Fibroblast of mammary gland (primary cell): ENCODE data around the gene DNAJC22.
"Not testable (repeated sequence)": the region's sequence is repeated elsewhere in the genome, so short reads cannot be mapped to it uniquely, and the experiment has no call there.

Source experiments
- DNase-seq: peaks from one replicate; pipeline ENCODE4 v3.0.0-alpha.2; 2010; ENCODE audit warnings: low read depth
- H3K4me3 ChIP-seq: 2 replicates; pipeline ENCODE4 v1.5.1; 2011; ENCODE audit warnings: low read depth, mild to moderate bottlenecking, low read length, moderate library complexity; ENCODE audit not compliant: control insufficient read depth
- TF ChIP-seq, protein P1 (sequence below): conservative IDR thresholded peaks from 2 replicates; pipeline ENCODE4 v1.5.1; 2011; ENCODE audit warnings: low read depth, low read length, inconsistent platforms; ENCODE audit not compliant: control insufficient read depth, insufficient read depth

The DNAJC22 gene

DNA sequence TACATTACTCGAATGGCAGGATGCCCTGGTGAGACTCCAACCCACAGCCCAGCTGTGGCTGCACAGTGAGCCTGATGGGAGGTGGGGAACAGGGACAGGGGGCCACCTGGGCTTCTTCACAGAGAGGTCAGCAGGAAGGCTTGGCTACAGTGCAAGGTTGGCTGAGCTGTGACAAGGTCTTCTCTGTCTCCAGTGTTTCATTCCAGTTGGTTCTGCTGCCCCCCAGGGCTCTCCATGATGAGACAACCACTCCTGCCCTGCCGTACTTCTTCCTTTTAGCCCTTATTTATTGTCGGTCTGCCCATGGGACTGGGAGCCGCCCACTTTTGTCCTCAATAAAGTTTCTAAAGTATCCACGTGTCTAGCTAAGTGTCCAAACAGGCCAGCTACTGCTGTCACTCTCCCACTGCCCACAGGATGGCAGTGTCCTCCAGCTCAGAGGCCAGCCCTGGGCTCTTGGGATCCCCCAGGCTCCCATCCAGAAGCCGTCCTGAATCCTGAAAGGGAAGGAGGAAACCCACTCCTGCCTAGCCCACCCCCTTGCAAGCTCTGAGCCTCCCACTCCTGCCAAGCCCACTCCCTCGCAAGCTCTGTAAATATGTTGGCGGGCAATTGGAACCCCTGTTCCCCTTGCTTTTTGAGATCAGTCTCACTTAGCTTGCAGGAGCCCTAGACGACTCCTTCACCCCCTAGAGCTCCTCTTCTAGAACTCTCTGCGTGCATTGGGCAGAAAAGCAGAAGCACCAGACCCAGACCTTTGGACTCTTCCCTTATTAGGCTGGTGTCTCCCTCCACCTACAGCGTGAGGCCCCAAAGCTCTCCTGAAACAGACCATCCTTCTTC, 15.1 kb upstream of the DNAJC22 start:
- peak; percentile 83 for DNase-seq
- no peak overlapping the region for H3K4me3 ChIP-seq
- TF ChIP-seq, protein P1, sequence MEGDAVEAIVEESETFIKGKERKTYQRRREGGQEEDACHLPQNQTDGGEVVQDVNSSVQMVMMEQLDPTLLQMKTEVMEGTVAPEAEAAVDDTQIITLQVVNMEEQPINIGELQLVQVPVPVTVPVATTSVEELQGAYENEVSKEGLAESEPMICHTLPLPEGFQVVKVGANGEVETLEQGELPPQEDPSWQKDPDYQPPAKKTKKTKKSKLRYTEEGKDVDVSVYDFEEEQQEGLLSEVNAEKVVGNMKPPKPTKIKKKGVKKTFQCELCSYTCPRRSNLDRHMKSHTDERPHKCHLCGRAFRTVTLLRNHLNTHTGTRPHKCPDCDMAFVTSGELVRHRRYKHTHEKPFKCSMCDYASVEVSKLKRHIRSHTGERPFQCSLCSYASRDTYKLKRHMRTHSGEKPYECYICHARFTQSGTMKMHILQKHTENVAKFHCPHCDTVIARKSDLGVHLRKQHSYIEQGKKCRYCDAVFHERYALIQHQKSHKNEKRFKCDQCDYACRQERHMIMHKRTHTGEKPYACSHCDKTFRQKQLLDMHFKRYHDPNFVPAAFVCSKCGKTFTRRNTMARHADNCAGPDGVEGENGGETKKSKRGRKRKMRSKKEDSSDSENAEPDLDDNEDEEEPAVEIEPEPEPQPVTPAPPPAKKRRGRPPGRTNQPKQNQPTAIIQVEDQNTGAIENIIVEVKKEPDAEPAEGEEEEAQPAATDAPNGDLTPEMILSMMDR = peak; percentile 86

DNA sequence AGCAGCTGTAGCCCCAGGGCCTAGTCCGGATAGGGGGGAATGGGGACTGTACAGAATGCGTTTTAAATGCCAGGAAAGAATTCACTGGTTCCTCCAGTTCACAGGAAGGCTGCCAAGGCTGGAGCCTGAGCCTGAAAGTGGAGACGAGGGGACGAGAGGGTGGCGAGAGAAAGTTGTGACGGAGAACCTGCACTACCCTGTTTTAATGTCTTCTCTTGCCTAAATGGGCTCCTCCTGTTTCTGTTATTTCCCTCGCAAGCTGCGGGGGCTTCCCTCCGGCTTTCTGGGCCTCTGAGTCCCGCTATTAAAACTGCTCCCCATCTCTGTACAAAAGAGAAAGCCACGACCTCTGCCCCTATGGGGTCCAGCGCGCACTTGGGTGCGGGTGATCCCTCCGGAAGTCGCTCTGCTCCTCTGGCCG, 14.2 kb upstream of the DNAJC22 start:
- no peak overlapping the region for H3K4me3 ChIP-seq
- no peak for DNase-seq
- TF ChIP-seq, protein P1 = no peak

DNA sequence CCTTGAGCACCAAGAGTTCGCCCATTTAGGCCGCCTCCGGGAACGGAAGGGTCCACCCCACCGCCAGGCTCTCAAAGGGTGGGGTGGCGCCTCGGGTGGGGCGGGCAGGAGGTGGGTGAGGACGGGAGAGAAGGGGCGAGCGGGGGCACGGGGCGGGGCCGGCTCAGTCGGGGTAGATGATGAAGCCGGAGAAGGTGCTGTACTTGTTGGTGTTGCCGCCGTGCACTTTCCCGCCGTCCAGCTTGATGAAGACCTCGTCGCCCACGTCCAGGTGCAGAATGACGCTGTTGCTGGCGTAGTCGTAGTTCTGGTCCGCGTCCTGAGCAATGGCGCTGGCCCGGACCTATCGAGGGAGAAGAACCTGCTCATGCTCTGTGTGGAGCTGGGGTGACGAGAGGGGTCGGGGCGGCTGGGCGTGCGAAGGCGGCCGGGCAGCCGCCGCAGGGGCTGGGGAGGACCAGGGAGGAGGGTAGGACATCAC, 13.8 kb upstream of the DNAJC22 start:
- DNase-seq = no peak
- TF ChIP-seq, protein P1 = no peak
- H3K4me3 ChIP-seq = no peak overlapping the region

- DNase-seq, H3K4me3 ChIP-seq: not testable (repeated sequence)
Measured at GRCh38 chr12:49333778-49334177, 12.9 kb upstream of the DNAJC22 start.

- TF ChIP-seq, protein P1 = no peak
- DNase-seq = no peak
- no peak overlapping the region for H3K4me3 ChIP-seq
Measured at GRCh38 chr12:49334226-49334625, 12.5 kb upstream of the DNAJC22 start.

- H3K4me3 ChIP-seq = no peak overlapping the region
- DNase-seq = no peak
- TF ChIP-seq, protein P1 = no peak
Measured at GRCh38 chr12:49334681-49335080, 12.0 kb upstream of the DNAJC22 start.

DNA sequence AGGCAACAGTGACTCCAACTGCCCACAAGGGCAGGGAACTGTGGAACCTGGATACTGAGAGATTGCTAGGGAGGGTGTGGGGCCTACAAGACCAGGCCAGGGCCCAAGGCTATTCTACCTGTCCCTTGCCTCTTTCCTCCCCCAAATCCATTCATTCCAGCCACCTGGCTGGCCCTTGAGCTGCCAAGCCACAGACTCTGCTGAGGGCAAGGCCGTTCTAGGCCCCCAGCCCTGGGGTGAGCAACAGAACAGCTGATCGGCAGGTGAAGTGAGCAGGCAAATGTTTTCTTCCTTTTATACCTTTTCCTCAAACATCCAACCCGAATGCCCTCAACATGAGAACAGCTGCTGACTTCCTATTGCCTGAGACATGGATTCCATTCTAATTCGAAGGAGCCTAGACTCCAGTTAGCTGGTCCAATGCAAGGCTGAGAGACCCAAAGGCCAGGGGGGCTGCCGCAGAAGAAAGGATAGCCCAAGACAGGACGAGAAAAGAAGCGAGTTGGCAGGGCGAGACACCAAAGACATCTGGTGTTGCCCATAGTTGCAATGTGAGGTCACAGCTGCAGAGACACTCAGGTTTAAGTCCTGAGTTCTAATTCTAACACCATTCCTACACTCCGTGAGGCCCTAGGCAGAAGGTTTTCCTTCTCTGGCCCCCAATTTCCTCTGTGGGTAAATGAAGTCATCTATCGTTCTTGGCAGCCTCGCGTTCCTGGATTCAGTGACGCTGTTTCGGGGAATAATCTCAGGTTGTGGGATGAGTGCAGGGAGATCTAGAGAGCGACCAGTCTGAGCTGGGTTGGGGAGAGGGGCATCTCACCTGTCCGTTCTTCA, 11.4 kb upstream of the DNAJC22 start:
- H3K4me3 ChIP-seq = no peak overlapping the region
- DNase-seq = no peak
- TF ChIP-seq, protein P1 = no peak
